Small intestine (tissue), 7 donors: ENCODE results near the gene IL21R. TPM values are rescaled to one million over a fixed set of nuclear protein-coding genes. Genes with fewer than 3 reads are reported as not detected.

Experiments
- DNase-seq, 2 donors: peaks; one replicate each; pipeline versions ENCODE4 v3.0.0 to v3.0.0-alpha.2; 2013
- FAIRE-seq: peaks from 2 replicates; lab custom pipeline; 2012; peaks lifted over from hg19 to GRCh38; lab: Jason Lieb, UNC
- H3K27ac ChIP-seq, 3 donors: one replicate each; pipeline ENCODE4 v1.5.1; 2013; ENCODE audit warnings: low read length in 2 of 3, mild to moderate bottlenecking in 2 of 3, control low read depth in 1 of 3, inconsistent platforms in 1 of 3, low read depth in 1 of 3, moderate library complexity in 1 of 3
- H3K27me3 ChIP-seq, 3 donors: one replicate each; pipeline ENCODE4 v1.6.1; 2013; ENCODE audit warnings: low read length in 3 of 3, inconsistent platforms in 1 of 3; ENCODE audit not compliant: control insufficient read depth in 3 of 3, insufficient read depth in 3 of 3
- H3K36me3 ChIP-seq, 3 donors: one replicate each; pipeline ENCODE4 v1.6.1; 2013; ENCODE audit warnings: low read length in 3 of 3, inconsistent platforms in 1 of 3, low read depth in 1 of 3, mild to moderate bottlenecking in 1 of 3, moderate library complexity in 1 of 3; ENCODE audit not compliant: control insufficient read depth in 3 of 3, insufficient read depth in 2 of 3
- H3K4me1 ChIP-seq, 3 donors: one replicate each; pipeline ENCODE4 v1.6.1; 2013; ENCODE audit warnings: low read length in 2 of 3, inconsistent platforms in 1 of 3, low read depth in 1 of 3, mild to moderate bottlenecking in 1 of 3, moderate library complexity in 1 of 3; ENCODE audit not compliant: control insufficient read depth in 3 of 3, insufficient read depth in 2 of 3
- H3K4me3 ChIP-seq, 3 donors: one replicate each; pipeline ENCODE4 v1.5.1; 2013; ENCODE audit warnings: low read length in 3 of 3, control low read depth in 1 of 3, inconsistent platforms in 1 of 3, low read depth in 1 of 3, mild to moderate bottlenecking in 1 of 3, moderate library complexity in 1 of 3
- H3K9me3 ChIP-seq, 2 donors: one replicate each; pipeline ENCODE4 v1.6.1; 2013; ENCODE audit warnings: low read depth in 1 of 2, low read length in 1 of 2; ENCODE audit not compliant: control insufficient read depth in 2 of 2, insufficient read depth in 1 of 2
- WGBS, 3 donors: extraction: QIAGEN DNeasy Blood & Tissue Kit; methylation state at CpG; one replicate each; pipeline ENCODE4 v1.1.7; 2013; 5-methylcytosine and 5-hydroxymethylcytosine counted together
- polyA plus RNA-seq, 4 donors: library from polyadenylated mRNA; stranded (reverse) in 3 of 4; unstranded in 1 of 4; fragments of 200-250 nt in 3 of 4; fragments of 120-200 nt in 1 of 4; gene quantifications; one replicate each; pipeline versions ENCODE4 v1.2.1 to v1.2.3, GENCODE V29; 2013
- donor health status: healthy with polysubstance abuse.
- donor health status: control.
- donor health status: control.
- donor health status: Bipolar disorder and iron deficiency.
- donor health status: healthy.

IL21R gene
- polyA plus RNA-seq, 4 donors: under 0.01 to 0.85 (median 0.33) TPM

DNA sequence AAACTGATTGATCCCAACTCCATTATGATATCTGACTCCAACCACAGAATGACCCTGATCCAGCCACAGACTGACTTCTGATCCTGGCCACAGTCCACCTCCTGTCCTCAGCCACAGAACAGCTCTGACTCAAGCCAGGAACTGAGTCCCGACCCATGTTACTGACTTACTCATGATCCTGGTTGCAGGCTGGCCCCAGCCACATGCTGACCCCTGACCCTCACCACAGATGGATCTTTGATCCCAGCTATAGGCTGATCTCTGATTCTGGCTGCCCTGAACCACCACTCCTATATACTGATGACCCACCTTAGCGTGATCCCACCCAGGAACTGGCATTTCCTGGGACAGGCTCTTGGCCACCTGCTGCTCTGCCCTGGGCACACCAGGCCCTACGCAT, 32.2 kb upstream of the IL21R start:
- no peak overlapping the region for H3K27ac ChIP-seq
- peaks cover 0 to 6% (median 0%) of the 10 kb centered on the region in 3 donors for H3K4me1 ChIP-seq
- H3K4me3 ChIP-seq: no peak overlapping the region
- 68 to 87% (median 84%) methylated on average over 3 of the region's 3 CpGs for WGBS, 3 donors
- no peaks in the 10 kb centered on the region for H3K36me3 ChIP-seq
- no peaks in the 10 kb centered on the region for H3K9me3 ChIP-seq
- FAIRE-seq (no peak), DNase-seq (peak in 1 of 2 donors; percentile 49)
- H3K27me3 ChIP-seq: no peaks in the 10 kb centered on the region

DNA sequence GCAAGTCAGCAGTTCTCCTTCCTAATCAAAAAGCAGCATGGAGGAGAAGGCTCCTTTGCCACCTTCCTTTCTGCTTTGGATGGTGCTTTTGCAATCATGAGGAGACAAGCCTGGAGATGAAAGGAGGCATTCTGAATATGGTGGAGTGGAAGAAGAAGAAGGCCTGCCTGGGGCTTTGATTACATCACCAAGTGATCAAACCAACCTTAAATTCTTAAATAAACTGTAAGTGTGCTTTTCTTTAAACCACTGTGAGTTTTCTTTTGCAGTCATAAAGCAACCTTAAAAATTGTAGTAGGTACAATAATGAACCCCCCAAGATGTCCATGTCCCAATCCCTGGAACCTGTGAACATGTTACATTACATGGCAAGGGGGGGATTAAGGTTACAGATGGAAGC, 31.7 kb upstream of the IL21R start:
- H3K27me3 ChIP-seq: no peaks in the 10 kb centered on the region
- no peak for FAIRE-seq
- no peak overlapping the region for H3K4me3 ChIP-seq
- no peaks in the 10 kb centered on the region for H3K36me3 ChIP-seq
- DNase-seq: no peak
- no peaks in the 10 kb centered on the region for H3K9me3 ChIP-seq
- peaks cover 0 to 6% (median 0%) of the 10 kb centered on the region in 3 donors for H3K4me1 ChIP-seq
- H3K27ac ChIP-seq: no peak overlapping the region

DNA sequence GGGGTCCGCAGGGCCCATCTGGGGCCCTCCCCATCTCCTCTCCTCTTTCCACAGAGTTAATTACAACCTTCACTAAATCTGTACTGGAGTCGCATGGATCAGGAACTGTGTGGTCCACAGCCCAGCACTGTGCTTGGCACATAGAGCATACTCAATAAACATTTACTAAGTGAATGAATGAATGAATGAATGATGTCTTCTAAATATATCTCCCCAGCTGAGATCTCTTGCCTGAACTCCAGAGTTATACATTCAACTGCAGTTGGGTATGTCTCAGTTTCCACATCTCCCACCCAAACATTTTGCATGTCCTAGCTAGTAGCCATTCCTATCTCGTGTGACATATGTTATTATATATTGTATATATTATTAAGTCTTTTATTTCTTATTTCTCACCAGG, 28.7 kb upstream of the IL21R start:
- FAIRE-seq (no peak), DNase-seq (no peak)
- no peaks in the 10 kb centered on the region for H3K27me3 ChIP-seq
- H3K4me1 ChIP-seq: no peaks in the 10 kb centered on the region
- no peak overlapping the region for H3K4me3 ChIP-seq
- WGBS, 3 donors: 93 to 96% (median 93%) methylated on average over 3 of the region's 3 CpGs
- no peaks in the 10 kb centered on the region for H3K36me3 ChIP-seq
- no peaks in the 10 kb centered on the region for H3K9me3 ChIP-seq
- no peak overlapping the region for H3K27ac ChIP-seq

- Histone ChIP-seq H3K9me3 (no peaks in the 10 kb centered on the region), H3K36me3 (no peaks in the 10 kb centered on the region), H3K27ac (peak overlapping the region in 1 of 3 donors; percentile 69), H3K27me3 (no peaks in the 10 kb centered on the region), H3K4me3 (no peak overlapping the region), H3K4me1 (no peaks in the 10 kb centered on the region)
- no peak for DNase-seq
- 67 to 81% (median 72%) methylated on average over 8 of the region's 8 CpGs for WGBS, 3 donors
- FAIRE-seq: no peak
Observed at GRCh38 chr16:27374221-27374803, 27.7 kb upstream of the IL21R start.

DNA sequence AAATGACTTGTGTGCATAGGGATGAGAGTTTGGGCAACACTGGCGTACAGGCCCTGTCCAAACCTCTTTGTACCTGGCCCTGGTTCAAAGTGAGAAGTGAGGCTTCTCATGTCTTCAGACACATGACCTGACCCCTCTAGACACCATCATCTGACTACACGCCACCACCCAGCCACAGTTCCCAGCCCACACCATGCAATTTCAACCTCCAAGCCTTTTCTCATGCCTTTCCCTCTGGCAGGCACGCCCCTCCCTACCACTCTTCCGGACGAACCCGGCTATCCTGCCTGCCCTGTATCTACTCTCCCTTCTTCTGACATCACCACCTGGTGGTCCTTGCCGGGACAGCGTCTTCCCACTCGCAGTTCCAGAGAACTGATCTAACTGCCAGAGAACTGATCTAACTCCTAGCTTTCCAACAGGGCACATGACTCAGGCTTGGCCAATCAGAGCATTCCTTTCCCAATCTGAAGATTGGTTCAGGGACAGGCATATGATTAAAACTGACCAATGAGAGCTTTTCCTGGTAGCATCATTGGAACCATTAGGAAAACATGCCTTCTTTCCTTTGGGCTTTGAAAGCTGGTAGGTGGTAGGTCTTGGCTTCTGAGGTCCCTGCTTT, 27.1 kb upstream of the IL21R start:
- peak; percentile 45 to 64 for DNase-seq
- Histone ChIP-seq H3K4me3 (no peak overlapping the region), H3K27me3 (no peaks in the 10 kb centered on the region), H3K9me3 (no peaks in the 10 kb centered on the region), H3K27ac (peak overlapping the region in 1 of 3 donors; percentile 69), H3K4me1 (no peaks in the 10 kb centered on the region), H3K36me3 (no peaks in the 10 kb centered on the region)
- no peak for FAIRE-seq
- WGBS, 3 donors: 20 to 28% (median 27%) methylated on average over 9 of the region's 9 CpGs

GRCh38 chr16:27377666-27378485, 24.1 kb upstream of the IL21R start:
- DNase-seq (no peak), FAIRE-seq (no peak)
- Histone ChIP-seq H3K4me1 (no peaks in the 10 kb centered on the region), H3K27me3 (no peaks in the 10 kb centered on the region), H3K9me3 (no peaks in the 10 kb centered on the region), H3K27ac (no peak overlapping the region), H3K4me3 (no peak overlapping the region), H3K36me3 (no peaks in the 10 kb centered on the region)
- WGBS, 3 donors: 56 to 58% (median 57%) methylated on average over 4 of the region's 4 CpGs

GRCh38 chr16:27378871-27379481, 23.0 kb upstream of the IL21R start:
- no peak for FAIRE-seq
- Histone ChIP-seq H3K27me3 (no peaks in the 10 kb centered on the region), H3K36me3 (no peaks in the 10 kb centered on the region), H3K4me3 (no peak overlapping the region), H3K4me1 (no peaks in the 10 kb centered on the region), H3K9me3 (no peaks in the 10 kb centered on the region), H3K27ac (no peak overlapping the region)
- no peak for DNase-seq
- 54 to 62% (median 57%) methylated on average over 11 of the region's 11 CpGs for WGBS, 3 donors

DNA sequence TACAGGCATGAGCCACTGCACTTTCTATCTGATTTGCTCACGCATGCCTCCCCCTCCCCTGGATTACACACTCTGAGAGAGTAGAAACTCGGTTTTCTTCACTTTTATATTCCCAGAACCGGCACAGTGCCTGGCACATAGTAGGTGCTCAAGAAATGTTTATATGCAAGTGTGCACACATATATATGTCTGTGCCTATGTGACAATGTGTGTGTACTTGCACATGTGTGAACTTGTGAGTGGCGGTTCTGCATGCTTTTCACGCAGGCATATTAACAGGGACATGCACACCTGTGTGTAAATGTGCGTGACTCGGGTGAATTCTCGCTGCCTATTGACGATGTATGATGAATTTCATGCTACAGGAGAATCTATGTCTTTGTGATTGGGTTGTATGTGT, 22.1 kb upstream of the IL21R start:
- Histone ChIP-seq H3K36me3 (no peaks in the 10 kb centered on the region), H3K4me3 (no peak overlapping the region), H3K4me1 (no peaks in the 10 kb centered on the region), H3K27me3 (no peaks in the 10 kb centered on the region), H3K9me3 (no peaks in the 10 kb centered on the region), H3K27ac (no peak overlapping the region)
- WGBS, 3 donors: 90 to 93% (median 93%) methylated on average over 9 of the region's 9 CpGs
- FAIRE-seq (no peak), DNase-seq (no peak)
